Activated CD4-positive, alpha-beta T cell treated with anti-CD3 and anti-CD28 coated beads for 24 hours (primary cell): ENCODE measurements around the gene SLC22A25.
"Not testable (repeated sequence)": the region's sequence is repeated elsewhere in the genome, so short reads cannot be mapped to it uniquely, and the experiment has no call there.

Experiments
- DNase-seq, 2 donors: peaks; one replicate each; pipeline ENCODE4 v3.0.0-alpha.2; 2020; ENCODE audit warnings: low read depth in 2 of 2

Gene SLC22A25

DNA sequence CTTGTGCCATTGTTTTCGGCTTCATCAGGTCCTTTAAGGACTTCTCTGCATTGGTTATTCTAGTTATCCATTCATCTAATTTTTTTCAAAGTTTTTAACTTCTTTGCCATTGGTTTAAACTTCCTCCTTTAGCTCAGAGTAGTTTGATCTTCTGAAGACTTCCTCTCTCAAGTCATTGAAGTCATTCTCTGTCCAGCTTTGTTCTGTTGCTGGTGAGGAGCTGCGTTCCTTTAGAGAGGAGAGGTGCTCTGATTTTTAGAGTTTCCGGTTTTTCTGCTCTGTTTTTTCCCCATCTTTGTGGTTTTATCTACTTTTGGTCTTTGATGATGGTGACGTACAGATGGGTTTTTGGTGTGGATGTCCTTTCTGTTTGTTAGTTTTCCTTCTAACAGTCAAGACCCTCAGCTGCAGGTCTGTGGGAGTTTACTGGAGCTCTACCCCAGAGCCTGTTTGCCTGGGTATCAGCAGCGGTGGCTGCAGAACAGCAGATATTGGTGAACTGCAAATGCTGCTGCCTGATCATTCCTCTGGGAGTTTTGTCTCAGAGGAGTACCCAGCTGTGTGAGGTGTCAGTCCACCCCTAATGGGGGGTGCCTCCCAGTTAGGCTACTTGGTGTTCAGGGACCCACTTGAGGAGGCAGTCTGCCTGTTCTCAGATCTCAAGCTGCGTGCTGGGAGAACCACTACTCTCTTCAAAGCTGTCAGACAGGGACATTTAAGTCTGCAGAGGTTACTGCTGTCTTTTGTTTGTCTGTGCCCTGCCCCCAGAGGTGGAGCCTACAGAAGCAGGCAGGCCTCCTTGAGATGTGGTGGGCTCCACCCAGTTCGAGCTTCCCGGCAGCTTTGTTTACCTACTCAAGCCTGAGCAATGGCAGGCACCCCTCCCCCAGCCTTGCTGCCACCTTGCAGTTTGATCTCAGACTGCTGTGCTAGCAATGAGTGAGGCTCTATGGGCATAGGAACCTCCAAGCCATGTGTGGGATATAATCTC is 7.6 kb downstream of the SLC22A25 start:
- not testable (repeated sequence) for DNase-seq

DNA sequence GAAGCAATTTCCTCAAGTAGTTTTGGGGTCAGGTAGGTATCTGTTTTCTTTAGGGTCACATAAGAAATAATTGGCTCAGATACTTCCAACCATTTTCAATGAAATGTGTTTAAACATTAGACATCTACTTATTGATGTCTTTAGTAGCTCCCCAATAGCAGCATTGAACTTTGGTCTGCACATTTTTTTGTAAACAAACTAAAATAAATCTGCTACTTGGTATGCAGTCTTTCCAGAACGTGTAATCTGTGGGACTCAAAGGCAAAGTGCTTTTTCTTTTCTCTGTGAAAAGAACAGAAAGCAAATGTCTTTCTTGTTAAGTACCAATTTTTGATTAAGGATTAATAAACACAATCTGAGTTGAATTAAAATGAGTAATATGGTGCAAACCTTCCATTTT is 13.6 kb downstream of the SLC22A25 start:
- no peak for DNase-seq

- DNase-seq, result no peak
These were observed 15.8 kb downstream of the SLC22A25 start for GRCh38 chr11:63227521-63228107.

DNA sequence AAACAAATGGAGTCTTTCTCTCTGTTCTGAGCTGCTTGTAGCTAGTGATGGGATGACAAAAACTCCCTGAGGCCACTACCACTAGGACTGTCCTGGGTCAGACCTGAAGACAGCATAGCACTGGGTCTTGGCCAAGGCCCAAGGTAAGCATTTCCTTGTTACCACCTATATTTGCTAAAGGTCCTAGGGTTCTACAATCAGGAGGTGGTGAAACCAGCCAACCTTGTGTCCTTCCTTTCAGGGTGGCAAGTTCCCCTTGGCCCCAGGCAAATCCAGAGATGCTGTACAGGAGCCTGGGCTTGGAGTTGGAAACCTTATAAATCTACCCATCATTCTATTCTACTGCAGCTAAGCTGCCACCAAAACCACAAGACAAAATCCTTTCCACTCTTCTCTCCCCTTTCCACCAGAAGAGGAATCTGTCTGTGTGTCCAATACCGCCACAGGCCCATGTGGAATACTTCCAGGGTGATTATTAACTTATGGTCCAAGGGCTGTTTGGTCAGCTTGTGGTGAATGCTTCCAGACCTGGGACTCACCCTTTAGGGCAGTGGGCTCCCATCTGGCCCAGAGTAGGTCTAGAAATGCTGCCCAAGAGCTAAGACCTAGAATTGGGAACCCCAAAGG is 16.8 kb downstream of the SLC22A25 start:
- DNase-seq, result no peak

DNA sequence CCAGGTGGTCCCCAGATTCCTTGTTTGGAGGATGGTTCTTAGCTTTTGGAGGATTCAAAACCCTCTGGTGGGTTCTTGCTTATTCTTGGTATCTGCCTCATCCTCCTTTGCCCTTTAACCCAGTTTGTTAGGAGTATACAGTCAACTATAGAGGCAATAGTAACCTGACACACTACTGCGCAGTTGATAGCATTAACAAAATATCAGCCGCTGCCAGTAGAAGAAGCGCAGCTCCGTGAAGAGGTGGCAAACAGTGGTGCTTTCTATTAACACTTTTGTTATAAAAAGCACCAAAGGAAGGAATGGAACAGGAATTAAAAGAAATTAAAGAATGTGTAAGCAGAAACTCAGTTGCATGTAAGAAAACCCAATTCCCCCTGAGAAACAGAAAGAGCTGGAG is 29.3 kb downstream of the SLC22A25 start:
- no peak for DNase-seq

DNA sequence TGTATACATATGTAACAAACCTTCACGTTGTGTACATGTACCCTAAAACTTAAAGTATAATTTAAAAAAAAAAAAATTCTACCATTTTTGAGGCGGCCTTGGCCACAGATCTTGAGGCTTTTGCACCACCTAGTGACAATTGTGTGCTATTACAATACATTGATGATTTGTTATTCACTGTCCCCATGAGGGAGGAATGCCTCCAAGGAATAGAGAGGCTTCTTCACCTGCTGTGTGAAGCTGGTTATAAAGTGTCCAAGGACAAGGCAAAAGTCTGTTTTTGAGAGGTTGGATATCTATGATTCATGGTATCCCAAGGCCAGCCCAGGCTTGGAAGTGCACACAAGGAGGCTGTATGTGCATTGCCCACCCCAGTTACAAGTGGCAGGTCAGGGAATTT is 30.7 kb downstream of the SLC22A25 start:
- peak in 1 of 2 donors; percentile 3 for DNase-seq

GRCh38 chr11:63210111-63210510 is 33.3 kb downstream of the SLC22A25 start:
- DNase-seq, result no peak
